Purkinje cell (primary cell): ENCODE results near the gene PCNA. TPM values are rescaled to one million over a fixed set of nuclear protein-coding genes. Genes with fewer than 3 reads are reported as not detected.

Source experiments
- polyA plus RNA-seq: library from polyadenylated mRNA; unstranded; fragments of >200 nt; fragmentation: Nextera tagmentation; gene quantifications from 2 replicates; pipeline ENCODE4 v1.2.1, GENCODE V29; 2014

Gene PCNA
- 41.8 and 51.1 TPM in 2 replicates for polyA plus RNA-seq

DNA sequence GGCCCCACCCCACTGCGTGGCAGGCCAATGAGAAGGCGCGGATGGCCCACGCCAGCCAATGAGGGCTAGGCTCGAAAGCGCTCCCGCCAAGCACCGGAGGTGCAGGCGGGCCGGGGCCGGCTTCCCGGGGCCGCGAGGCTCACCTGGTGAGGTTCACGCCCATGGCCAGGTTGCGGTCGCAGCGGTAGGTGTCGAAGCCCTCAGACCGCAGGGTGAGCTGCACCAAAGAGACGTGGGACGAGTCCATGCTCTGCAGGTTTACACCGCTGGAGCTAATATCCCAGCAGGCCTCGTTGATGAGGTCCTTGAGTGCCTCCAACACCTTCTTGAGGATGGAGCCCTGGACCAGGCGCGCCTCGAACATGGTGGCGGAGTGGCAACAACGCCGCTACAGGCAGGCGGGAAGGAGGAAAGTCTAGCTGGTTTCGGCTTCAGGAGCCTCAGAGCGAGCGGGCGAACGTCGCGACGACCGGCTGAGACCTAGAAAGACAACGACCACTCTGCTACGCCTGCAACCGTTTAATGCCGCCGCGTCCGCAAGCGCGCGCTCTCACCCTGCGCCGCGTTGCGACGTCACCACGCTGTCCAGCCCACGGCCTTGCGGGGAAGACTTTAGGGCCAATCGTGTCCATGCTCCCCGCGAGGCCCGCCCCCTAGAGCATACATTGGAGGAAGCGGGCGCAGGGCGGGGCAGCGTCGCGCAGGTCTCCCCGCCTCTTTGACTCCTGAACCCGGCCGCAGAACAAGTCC lies at the start of gene PCNA:
TSS of gene PCNA (minus strand) at position 524 of the 750 bp plus-strand sequence. CDS start at position 364, 160 bp downstream.

DNA sequence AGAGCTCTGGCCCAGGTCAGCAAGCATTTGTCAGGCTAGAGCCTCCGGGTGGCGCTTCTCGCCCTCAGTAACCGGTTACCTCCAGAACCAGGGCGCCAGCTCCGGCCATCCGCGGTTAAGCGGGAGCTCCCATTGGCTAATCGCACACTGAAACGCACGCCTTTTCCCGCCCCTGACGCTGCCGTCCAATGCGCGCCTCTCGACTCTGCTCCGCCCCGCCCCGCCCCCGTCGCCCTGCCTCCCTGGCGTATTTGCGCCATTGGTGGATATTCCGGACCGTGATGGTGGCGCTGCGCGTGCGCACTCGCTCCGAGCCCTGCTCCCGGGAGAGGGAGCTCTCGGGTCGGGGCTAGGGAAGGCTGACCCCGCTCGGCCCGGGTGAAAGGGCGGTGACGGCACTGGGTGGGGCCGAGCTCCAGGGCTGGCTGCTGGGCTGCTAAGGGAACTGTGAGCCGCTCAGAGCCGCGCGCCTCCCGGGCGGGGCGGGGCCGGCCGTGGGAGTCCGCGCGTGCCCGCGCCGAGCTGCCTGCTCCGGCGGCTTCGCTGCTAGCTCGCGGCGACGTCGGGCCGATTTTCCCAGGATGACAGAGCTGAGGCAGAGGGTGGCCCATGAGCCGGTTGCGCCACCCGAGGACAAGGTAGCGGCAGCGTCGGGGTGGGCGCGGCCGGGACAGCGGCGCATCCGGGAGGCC lies 6.9 kb upstream of the PCNA start, which contains the start of gene CDS2:
TSS of gene CDS2 (plus strand) at position 497 of the 692 bp plus-strand sequence. CDS start at position 582, 85 bp downstream.

Other genes starting within 250 kb of the PCNA start
- 29.3 and 42.6 TPM in 2 replicates for gene SLC23A2, start 118.4 kb downstream of the PCNA start, polyA plus RNA-seq
- gene TMEM230, start 6.9 kb downstream of the PCNA start, polyA plus RNA-seq = 152 and 176 TPM in 2 replicates
- gene CDS2, start 7.0 kb upstream of the PCNA start, polyA plus RNA-seq = 62.6 and 64.5 TPM in 2 replicates
- not detected in 2 replicates for gene PROKR2, start 197.0 kb upstream of the PCNA start, polyA plus RNA-seq